GM12875 (cell line): ENCODE results near the gene FAN1.

Experiments
- H3K4me3 ChIP-seq: one replicate; pipeline ENCODE4 v1.5.1; 2011; ENCODE audit warnings: low read depth, low read length, control low read depth
- CTCF ChIP-seq: IDR thresholded peaks from 2 replicates; pipeline ENCODE4 v1.5.1; 2011; ENCODE audit warnings: low read depth, mild to moderate bottlenecking, control low read depth, inconsistent platforms, low read length, moderate library complexity, borderline replicate concordance; ENCODE audit not compliant: insufficient read depth

FAN1 gene

DNA sequence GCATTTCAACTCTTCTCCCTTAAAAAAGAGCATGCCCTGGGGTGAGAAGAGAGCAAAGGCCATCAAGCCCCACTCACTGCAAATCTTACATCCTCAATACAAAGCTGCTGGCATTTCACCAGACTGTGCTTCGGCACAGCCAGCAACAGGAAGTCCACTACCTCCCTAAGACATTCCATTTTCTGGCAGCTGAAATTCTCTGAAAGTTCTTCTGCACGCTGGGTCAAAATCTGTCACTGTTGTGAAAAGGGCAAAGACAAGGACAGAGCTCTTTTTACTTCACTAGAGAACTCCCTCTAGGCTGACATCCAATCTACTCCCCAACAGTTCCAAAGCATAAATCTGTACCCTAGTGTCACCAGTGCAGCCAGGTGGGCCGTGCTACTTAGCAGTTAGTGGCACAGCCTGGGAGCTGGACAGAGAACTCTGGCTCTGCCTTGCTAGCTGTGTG, 81.4 kb downstream of the FAN1 start:
- no peak for TF ChIP-seq CTCF
- no peak overlapping the region for H3K4me3 ChIP-seq

DNA sequence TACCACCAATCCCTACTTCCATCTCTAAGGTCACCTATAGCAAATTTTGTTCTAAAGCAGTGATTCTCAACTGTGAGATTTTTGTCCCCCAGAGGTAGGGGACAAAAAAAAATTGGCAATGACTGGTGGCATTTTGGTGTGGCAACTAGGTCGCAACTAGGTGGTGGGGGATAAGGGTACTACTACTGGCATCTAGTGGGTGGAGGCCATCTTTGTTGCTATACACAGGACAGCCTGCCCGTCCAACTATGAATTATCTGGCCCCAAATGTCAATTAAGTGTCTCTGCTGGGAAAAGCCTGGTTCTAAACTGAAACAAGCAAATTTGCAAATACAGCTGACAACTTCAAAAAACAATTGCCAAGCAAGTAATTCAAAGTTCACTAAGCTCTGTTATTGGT, 86.3 kb downstream of the FAN1 start:
- no peak overlapping the region for H3K4me3 ChIP-seq
- TF ChIP-seq CTCF = no peak

- no peak for TF ChIP-seq CTCF
- peak overlapping the region; percentile 94 for H3K4me3 ChIP-seq
Measured at GRCh38 chr15:30990446-30991254, 86.9 kb downstream of the FAN1 start.

DNA sequence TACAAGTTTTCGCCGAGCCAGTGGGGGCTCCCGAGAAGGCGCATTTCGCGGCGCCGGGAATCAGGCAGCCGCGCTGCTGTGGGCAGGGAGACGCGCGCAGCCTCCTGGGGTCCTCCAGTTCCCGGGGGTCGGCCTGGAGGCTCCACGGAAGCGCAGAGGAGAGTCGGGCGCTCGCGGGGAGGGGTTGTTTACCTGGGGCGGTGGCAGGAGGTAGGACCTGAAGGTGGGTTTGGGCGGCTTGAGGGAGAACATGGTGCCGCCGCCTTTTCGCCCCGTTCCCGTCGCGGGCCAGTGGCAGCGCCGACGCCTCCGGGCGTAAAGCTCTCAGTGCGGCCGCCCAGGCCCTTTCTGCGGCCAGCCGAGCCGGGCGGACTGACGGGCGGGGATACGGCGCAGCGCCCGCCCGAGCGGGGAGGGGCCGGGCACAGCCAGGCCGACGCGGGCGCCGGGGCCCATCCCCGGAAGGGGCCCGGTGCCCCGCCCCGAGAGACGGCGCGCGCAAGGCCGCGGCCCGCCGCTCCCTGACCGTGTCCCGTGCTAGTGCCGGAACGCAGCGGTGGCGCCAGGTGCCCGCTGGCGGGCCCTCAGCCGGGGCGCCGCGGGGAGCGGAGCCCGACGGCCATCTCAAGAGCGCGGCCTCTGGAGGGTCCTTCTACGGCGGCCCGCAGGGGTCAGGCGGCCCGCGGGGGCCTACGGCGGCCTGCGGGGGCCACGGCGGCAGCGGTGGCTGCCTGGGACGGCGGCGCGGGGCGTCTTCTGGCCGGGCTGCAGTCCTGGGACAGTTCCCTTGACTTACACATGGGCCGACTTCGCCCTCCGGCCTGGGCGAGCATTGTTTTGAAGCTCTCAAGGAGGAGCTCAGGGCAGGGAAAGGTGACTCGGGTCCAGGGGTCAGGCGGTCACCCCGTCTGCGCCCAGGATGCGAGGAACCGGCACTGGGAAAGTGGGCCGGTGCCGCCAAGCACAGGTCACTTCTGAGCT, 87.8 kb downstream of the FAN1 start, which contains the start of gene MTMR10:
Gene MTMR10 (minus strand): TSS at position 374 of the 981 bp plus-strand sequence. CDS start 122 bp downstream, at position 252.
- H3K4me3 ChIP-seq = peak within 1 kb of the TSS; percentile 94
- no peak for TF ChIP-seq CTCF

- H3K4me3 ChIP-seq = peak overlapping the region; percentile 94
- no peak for TF ChIP-seq CTCF
Measured at GRCh38 chr15:30992249-30992864, 88.6 kb downstream of the FAN1 start.
